Measurements from ENCODE around the gene DAG1.
"Not testable (repeated sequence)": the region's sequence is repeated elsewhere in the genome, so short reads cannot be mapped to it uniquely, and the experiment has no call there.

GRCh38 chr3:49496845-49497244 lies 26.8 kb downstream of the DAG1 start:
- TF ChIP-seq CTCF (conservative IDR thresholded peaks at IDR 0.05; ENCODE audit: low read depth, low read length); EZH2 (IDR thresholded peaks at IDR 0.05; ENCODE audit: borderline replicate concordance, low read depth, low read length, poor library complexity, severe bottlenecking): not testable (repeated sequence)
